NCI-H1694 treated with DMSO at 0.1 percent for 48 hours (cell line): ENCODE measurements around the gene VAV2.

Source experiments
- DNase-seq: peaks from one replicate; lab custom pipeline; 2025; lab: John Stamatoyannopoulos, UW

Gene VAV2

DNA sequence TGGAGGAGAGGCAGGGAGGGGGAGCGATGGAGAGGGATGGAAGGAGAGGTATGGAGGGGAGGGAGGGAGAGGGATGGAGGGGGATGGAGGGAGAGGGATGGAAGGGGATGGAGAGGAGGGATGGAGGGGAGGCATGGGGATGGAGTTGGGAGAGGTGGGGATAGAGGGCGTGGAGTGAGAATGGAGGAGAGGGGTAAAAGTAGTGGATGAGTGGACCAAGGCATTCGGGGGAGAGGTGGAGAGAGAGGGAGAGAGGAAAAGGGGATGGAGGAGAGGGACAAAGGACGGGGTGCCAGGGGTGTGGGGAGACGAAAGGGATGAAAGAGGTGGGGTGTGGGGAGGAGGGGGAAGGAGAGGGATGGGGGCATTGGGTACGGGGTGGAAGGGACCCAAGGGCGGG lies 100.4 kb downstream of the VAV2 start:
- DNase-seq: no peak

DNA sequence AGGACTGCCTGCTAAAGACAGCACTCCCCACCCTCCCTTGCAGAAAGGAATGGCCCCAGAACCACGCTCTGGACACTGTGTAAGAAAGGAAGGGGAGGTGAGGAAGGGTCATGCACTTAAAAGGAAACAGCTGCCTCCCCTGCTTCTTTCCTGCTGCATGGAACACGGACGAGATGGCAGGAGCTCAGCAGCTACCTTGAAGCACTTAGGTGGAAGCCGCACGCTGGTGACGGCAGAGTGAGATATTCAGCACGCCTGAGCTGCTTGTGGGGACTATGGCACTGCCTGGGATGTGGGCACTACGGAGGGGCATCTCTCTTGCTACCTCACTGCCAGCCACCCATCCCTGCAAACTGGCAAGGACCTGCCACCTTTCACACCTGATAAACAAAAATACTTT lies 101.5 kb downstream of the VAV2 start:
- no peak for DNase-seq

DNA sequence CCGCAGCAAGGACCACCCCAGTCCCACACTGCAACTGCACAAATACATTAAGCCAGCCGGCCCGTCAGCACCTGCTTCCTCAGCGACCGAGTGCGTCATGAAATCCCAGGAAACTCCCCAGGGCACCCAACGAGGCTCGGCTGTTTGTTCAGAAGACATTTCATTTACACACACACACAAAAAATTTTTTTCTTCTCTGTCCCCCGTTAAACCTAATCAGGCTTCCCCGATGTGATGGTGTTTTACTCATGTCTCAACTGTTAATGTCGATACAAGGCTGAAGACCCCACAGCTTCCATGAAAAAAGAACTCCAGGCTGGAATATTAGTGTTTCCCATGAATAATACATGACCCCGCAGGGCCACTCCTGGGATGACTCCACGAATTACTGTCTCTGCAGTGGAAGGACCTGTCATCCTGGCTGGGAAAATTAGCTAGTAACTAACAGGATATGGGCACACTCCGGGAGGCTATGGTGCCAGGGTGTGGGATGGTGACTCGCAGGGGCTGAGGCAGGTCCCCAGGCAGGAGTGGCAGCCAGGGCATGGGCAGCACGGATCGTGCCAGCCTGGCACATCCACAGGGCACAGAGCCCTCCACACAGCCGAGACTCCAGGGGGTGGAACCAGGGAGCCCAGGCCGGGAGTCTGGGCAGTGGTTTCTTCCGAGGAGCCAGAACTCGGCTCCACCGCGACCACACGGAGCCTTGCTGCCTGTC lies 102.4 kb downstream of the VAV2 start:
- DNase-seq: no peak

DNA sequence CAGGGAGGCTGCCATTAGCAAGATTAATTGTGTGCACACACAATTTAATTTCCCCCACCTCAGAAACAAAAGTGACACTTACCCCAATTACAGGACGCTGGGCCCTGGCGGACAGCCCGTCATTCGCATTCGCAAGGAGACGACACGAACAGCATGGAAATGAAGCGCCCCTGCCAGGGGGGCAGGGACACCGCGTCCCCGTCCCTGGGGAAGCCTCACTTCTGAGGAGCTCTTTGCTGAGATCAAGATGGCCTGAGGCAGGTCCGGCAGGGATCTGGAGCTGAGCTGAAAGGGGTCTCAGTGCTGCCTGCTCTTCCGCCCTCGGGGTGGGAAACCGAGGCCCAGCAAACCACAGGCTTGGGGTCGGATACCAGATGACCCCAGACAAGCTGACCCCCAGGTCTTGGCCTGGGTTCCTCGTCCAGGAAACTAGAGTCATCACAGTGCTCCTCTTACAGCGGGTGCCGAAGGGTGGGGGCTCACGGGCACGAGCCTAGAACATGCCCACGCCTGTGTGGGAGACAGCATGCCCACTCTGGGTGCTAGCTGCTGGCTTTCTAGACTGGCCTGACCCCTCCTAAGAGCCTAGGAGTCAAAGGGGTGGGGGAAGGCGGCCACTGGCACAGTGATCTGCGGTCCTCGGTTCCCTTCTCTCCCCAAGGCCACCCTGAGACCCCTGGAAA lies 103.2 kb downstream of the VAV2 start:
- no peak for DNase-seq

DNA sequence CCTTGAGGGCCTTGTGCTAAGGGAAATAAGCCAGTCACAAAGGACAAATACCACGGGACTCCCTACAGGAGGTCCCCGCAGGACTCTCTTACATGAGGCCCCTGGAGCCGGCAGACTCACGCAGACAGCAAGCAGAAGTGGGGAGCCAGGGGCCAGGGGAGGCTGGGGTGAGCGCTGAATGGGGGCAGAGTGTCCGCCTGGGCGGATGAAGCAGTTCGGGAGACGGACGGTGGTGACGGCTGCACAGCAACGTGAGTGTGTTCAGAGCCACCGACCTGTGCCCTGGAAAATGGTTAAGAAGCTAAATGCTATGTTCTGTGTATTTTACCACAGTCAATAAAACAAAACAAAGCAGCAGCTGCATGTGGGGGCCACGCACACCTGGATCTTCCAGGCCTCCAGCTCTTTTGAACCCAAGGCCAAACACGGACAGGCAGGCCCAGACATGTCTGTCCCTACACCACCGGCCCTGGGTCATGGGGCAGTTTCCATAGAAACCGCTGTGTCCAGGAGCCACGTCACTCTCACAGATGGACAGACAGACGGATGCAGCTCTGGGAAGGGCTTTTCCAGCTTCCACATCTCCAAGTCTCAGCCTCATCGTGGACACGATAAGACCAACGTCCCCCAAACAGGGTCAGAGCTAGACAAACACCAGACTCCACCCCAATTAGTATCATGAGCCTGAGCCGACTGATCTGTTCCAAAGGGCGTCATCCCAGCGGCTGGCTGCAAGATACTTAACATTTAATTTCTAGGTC lies 103.9 kb downstream of the VAV2 start:
- no peak for DNase-seq

DNA sequence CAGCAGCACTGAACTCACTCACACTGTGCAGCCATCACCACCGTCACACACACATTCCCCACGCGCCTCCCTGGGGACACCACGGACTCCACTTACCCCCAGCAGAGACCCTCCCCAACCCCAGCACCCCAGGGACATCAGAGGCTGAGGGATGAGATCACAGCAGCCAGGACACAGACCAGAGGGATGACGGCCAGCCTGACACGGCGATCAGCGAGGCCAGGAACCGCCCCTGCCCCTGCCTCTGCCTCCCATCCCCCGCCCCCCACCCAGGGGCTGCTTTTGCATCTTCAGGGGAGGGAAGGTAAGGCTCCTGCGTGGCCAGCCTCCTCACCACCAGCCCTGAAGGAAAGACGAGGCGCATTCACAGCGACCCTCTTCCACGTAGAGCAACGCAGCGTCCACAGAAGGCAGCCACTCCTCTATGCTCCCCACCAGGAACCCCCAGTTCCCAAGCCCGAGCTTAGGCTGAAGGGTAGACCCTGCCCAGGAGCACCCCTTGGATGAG lies 104.5 kb downstream of the VAV2 start:
- no peak for DNase-seq

DNA sequence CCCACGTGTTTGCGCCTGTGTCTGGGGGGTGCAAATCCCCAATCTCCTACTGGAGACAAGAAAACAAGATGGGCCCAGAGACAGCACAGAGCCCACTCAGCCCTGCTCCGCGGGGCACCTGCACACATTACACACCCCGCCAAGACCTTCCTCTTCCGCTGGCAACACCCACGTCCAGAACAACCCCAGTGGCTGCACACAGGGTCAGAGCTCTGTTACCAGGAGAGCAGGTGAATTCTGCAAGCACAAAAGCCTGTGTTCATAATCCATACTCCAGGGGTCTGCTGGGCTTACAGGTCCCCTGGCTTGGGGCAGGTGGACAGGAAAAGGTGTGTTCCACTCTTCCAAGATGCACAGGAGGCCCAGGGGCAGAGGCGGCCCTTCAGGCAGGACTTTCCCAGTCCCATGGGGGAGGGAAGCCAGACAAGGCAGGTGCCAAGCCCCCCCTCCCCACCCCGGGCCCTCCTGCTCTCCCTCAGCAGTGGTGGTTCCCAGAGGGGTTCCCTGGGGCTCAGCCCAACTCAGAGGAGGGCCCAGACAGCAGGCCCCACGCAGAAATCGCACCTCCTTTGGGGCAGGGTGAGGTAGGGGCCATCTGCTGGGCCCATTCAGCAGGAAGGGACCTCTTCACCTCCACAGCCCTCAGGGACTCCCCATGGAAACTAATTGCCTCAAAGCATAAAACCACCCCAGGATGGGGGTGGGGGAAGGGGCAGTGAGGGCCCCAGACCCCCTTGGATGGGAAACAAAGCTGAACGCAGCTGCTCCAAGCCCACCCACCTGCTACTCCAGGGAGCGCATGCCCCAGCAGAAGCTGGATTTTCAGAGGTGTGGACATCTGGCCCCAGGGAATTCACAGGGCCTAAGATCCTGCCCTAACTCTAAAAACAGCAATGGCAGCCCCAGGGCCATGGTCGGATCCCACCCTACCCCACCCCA lies 105.3 kb downstream of the VAV2 start:
- DNase-seq: no peak

DNA sequence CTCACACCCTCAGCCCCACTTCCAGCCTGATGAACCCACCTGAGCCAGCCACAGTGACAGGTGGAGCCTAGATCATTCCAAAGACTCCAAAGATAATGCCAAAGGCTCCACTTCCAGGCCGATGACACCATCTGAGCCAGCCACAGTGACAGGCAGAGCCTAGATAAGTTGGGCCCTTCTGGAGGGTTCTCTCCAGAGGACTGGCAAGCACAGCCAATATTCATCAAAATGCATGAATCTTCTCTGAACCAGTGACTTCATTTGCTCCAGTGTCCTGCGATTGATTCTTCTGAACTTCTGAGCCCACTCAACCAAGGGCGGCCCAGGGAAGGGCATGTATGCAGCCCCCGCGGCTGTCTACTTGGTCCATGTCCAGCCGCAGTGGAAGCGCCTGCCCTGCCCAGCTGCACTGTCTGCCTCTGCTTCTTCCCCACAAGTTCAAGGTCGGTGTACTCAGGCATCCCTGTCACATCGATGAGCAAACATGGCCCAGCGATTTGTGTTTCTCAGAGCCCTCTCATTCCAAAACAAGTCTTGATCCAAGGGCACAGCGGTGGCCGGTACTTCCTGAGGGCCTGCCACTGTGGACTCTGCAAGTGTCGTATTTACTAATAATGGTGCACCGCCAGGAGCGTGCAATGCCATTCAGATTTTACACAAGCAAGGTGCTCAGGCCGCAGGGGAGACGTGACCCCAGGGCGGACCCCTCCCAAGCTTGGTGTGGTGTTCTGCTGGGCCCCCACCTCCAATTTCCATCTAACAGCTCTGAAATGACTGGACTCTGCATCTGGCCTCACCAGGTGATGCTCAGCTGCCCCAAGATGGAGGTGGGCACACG lies 107.0 kb downstream of the VAV2 start:
- DNase-seq: no peak

DNA sequence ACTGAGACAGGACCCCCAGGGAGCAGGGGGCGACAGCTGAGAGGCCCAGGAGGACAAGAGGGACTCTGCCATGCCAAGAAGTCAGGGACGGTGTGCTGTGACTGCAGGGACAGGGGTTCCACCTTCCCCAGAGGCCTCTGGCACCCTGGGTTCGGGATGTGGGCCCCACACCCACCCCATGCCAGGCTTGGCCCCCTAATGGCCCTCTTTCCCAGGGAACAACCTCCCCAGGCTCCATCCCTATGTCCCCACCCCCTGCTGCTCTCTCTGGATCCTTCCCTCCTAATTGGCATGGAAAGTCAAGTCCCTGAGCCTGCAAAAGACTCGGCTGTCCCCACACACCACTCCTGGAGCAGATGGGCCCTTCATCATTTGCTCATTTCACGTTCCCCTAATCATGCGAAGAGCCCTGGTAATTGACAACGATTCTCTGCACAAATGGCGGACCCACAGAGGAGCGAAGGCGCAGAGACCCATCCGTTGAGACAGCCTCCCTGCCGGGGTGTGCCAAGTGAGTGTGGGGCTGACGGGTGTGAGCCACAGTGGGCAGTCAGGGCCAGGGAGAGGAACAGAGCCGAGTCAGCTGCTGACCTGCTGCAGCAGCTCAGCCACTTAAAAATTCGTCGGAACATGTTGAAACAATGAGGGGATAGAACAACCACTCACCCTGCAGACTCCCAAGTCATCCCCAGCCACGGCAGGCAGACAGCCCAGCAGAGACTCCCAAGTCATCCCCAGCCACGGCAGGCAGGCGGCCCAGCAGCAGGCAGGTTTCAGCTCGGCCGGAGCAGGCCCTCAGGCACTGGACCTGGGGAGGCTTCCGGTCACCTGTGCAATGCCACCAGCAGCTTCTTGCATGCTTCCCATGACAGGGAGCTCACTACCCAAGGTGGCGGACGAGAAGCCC lies 109.0 kb downstream of the VAV2 start:
- DNase-seq: peak; percentile 84

DNA sequence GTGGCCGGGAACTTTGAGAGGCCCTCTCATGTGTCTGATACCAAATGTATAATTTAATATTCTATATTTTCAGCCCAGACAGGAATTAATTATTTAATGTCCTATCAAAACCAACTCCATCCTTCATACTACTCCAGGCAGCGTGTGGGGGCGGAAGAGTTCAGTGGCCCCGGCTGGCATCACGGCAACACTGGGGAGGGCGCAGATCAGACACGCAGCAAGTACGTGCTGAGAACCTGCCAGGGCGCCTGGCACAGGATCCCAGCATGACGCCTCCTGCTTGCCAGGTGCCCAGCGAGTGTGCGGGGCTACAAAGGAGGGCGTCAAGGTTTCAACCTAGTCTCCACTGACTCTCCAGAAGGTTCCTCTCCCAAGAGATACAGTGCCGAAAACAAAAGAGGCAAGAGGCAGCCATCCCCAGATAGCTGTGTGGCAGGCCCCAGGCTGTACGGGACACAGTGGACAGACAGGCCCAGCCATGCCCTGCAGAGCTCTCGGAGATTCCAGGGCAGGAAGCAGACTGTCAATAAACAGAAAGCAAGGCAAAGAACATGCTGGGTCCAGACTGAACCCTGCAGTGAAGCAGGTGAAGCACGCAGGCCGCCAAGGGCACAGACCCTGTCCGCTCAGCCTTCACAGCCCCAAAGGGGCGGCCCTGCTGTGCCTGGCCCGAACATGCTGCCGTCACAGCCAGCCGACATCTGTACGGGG lies 110.3 kb downstream of the VAV2 start:
- DNase-seq: peak; percentile 43

DNA sequence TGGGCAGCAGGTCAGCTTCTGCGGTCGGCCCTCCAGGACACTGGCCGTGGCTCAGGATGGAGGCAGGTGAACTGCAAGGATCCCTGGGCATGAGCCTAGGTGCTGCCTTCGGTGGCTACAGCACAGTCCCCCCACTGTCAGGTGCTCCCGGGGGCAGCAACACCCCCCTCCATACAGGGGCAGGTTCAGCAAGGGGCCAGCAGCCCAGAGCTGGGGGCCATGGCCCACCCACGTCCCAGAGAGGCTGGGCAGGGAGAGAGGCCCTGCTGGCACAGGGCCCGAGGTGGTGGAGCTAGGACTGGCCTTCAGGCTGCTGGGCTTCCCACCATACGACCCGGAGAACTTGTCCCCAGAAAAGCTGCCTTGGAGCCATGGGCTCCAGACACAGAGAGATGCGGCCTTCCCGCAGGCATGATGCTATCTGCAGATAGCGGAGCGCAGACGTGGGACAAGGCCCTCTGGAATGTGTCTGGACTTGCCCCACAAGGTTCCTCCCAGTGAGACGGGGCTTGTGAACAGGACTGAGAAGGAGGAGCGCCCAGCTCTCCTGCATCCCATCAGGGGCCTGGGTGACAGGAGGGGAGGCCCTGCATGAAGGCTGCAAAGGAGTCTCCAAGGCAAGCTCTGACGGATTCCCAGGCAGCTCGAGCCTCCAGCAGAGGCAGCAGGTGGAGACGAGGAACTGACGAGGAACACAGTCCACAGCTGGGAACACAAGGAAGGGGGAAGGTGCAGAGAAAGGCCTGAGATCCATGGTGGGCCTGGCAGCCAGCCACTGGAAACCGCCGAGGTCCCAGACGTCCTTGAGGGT lies 111.1 kb downstream of the VAV2 start:
- DNase-seq: no peak

DNA sequence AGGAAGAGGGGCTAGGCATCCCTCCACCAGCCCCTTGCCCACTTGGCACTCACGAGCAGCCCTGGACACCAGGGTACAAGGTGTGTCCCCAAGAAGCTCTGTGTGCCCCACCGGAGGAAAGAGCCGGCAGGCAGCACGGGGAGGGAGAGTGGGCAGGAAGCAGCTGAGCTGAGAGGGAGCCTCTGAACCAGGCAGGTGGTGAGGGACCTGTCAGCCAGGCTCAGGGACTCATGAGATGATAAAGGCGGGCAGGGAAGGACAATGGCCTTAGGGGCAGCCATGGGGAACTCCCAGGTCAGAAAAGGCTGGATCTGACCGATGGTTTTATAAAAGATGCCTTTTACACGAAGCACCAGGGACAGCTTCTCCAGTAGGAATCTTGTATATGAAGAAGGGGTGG lies 112.0 kb downstream of the VAV2 start:
- DNase-seq: no peak

DNA sequence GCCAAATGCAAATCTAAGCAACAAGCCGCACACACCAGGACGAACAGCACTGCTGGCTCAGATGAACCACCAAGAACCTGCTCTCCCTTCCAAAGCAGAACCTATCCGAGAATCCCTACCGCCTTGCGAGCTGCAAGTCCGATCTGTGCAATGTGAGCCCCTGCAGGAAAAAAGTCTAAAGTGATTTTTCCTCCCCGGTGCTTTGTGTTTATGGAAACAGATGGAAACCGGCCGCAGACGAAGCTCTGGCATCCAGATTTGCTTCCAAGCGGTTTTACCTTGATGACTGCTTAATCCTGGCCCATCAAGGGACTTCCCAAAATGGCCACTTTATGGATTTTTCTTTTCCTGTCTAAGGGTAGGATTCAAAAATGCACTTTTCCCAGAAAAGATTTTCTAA lies 112.5 kb downstream of the VAV2 start:
- DNase-seq: no peak

DNA sequence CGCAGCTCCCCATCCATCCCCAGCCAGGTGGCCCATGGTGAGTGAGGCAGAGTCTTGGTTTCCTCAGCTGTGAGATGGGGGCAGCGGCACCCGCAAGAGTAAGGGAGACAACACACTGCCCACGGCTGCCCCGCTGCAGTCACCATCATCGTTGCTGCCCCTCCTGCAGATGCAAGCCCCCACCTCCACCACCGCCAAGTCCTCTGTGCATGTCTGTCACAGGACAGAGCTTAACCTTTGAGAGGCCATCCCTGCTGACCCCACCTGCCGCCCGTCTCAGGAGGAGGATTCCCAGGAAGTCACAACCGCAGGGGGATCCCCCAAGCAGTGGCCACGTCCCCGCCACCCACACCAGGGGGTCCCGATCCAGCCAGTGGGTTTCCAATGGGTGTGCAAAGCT lies 113.7 kb downstream of the VAV2 start:
- no peak for DNase-seq

DNA sequence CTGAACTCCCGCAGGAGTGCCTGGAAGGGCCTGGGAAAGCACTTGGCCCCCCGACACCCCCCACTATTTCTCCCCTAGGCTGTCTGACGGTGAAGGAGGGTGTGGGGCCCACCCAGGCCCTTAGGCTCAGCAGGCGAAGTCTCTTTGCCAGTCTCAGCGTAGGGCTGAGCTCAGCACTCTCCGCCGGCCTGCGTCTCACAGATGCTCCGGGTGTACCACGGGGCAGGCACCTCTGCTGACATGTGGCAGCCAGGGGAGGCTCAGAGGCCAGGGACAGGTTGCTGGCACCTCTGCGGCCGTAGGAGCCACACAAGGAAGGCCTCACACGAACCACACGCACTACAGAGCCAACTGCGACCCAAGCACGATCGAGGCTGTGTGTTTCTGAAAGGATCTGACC lies 114.2 kb downstream of the VAV2 start:
- no peak for DNase-seq

DNA sequence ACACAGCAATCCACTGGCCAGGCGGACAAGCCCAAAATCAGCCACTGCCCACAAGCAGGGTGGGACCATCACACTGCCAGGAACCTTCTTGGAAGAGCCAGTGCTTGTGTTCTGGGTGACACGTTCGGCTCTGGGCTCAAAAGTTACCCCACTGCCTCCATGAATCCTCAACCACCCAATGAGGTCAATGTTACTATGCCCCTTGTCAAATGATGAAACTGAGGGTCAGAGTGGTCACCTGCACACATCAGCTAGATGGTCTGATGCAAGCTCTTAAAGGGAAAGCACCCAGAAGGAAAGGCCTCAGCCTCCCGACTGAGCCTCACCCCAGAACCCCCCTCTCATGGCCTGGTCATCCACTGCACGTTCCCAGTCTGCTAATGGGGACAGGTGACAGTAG lies 114.8 kb downstream of the VAV2 start:
- DNase-seq: no peak

DNA sequence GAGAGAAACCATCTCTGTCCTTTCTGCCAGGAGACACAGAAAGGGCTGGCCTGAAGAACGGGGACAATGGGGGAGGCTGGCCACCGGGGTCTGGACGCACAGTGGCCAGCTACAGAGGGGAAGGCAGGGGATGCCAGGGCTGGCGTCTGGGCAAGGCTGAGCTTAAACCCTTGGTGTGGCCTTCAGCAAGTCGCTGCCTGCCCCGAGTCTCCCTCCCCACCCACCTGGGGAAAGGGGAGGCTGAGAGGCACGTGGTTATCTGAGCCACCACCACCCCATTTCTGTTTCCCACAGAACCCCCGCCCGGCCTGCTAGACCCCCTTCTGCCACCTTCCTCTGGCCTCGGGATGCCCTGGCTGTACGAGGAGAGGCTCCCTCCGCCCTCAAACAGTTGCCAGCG lies 115.3 kb downstream of the VAV2 start:
- DNase-seq: peak; percentile 98

DNA sequence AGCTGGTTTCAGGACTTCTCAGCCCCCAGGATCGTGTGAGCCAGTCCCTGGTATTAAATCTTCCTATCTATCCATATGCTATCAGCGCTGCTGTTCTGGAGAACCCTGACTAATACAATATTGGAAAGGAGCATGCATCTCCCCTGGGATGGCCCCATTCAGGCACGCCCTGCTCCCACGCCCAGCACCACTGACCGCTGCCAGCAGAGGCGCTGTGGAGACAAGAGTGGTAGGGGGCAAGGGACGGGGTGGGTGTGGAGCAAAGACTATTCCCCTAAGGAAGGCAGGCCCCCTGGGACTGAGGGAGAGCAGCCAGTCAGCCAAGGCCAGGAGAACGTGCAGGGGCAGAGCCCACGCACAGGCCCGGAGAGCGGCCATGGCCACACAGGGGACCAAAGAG lies 116.0 kb downstream of the VAV2 start:
- peak; percentile 8 for DNase-seq
